ENCODE data around the gene CFAP43.
"Not testable (repeated sequence)": the region's sequence is repeated elsewhere in the genome, so short reads cannot be mapped to it uniquely, and the experiment has no call there.

CFAP43 gene

GRCh38 chr10:104233817-104234216 lies 1.7 kb upstream of the CFAP43 start:
- DNase-seq (ENCODE audit: low read depth in 1 of 2, low spot score in 1 of 2): no peak

- DNase-seq (ENCODE audit: low read depth in 1 of 2, low spot score in 1 of 2): no peak
Observed at GRCh38 chr10:104232613-104233102, 494 bp upstream of the CFAP43 start.

GRCh38 chr10:104230490-104230889 lies 1.7 kb downstream of the CFAP43 start:
- DNase-seq (ENCODE audit: low read depth in 1 of 2, low spot score in 1 of 2): no peak

- DNase-seq (ENCODE audit: low read depth in 1 of 2, low spot score in 1 of 2): no peak
Observed at GRCh38 chr10:104223304-104223703, 8.9 kb downstream of the CFAP43 start.

- no peak for DNase-seq (ENCODE audit: low read depth in 1 of 2, low spot score in 1 of 2)
Observed at GRCh38 chr10:104220522-104220921, 11.6 kb downstream of the CFAP43 start.

- no peak for DNase-seq (ENCODE audit: low read depth in 1 of 2, low spot score in 1 of 2)
Observed at GRCh38 chr10:104218751-104219150, 13.4 kb downstream of the CFAP43 start.

- no peak for DNase-seq (ENCODE audit: low read depth in 1 of 2, low spot score in 1 of 2)
Observed at GRCh38 chr10:104216631-104217030, 15.5 kb downstream of the CFAP43 start.

GRCh38 chr10:104209575-104210198 lies 22.5 kb downstream of the CFAP43 start:
- DNase-seq (ENCODE audit: low read depth in 1 of 2, low spot score in 1 of 2): no peak

GRCh38 chr10:104208730-104209129 lies 23.4 kb downstream of the CFAP43 start:
- no peak for DNase-seq (ENCODE audit: low read depth in 1 of 2, low spot score in 1 of 2)

GRCh38 chr10:104202231-104202630 lies 29.9 kb downstream of the CFAP43 start:
- DNase-seq (ENCODE audit: low read depth in 1 of 2, low spot score in 1 of 2): no peak

GRCh38 chr10:104201636-104202035 lies 30.5 kb downstream of the CFAP43 start:
- DNase-seq (ENCODE audit: low read depth in 1 of 2, low spot score in 1 of 2): no peak

GRCh38 chr10:104199567-104199966 lies 32.6 kb downstream of the CFAP43 start:
- no peak for DNase-seq (ENCODE audit: low read depth in 1 of 2, low spot score in 1 of 2)

- DNase-seq (ENCODE audit: low read depth in 1 of 2, low spot score in 1 of 2): no peak
Observed at GRCh38 chr10:104197364-104197763, 34.8 kb downstream of the CFAP43 start.

- no peak for DNase-seq (ENCODE audit: low read depth in 1 of 2, low spot score in 1 of 2)
Observed at GRCh38 chr10:104195706-104196105, 36.5 kb downstream of the CFAP43 start.

- no peak for DNase-seq (ENCODE audit: low read depth in 1 of 2, low spot score in 1 of 2)
Observed at GRCh38 chr10:104193787-104194186, 38.4 kb downstream of the CFAP43 start.

- DNase-seq (ENCODE audit: low read depth in 1 of 2, low spot score in 1 of 2): no peak
Observed at GRCh38 chr10:104190695-104191094, 41.5 kb downstream of the CFAP43 start.

- no peak for DNase-seq (ENCODE audit: low read depth in 1 of 2, low spot score in 1 of 2)
Observed at GRCh38 chr10:104183682-104184081, 48.5 kb downstream of the CFAP43 start.

GRCh38 chr10:104174136-104174535 lies 58.0 kb downstream of the CFAP43 start:
- not testable (repeated sequence) for DNase-seq (ENCODE audit: low read depth in 1 of 2, low spot score in 1 of 2)

- no peak for DNase-seq (ENCODE audit: low read depth in 1 of 2, low spot score in 1 of 2)
Observed at GRCh38 chr10:104170610-104171254, 61.4 kb downstream of the CFAP43 start.

GRCh38 chr10:104155591-104155990 lies 76.6 kb downstream of the CFAP43 start:
- no peak for DNase-seq (ENCODE audit: low read depth in 1 of 2, low spot score in 1 of 2)

GRCh38 chr10:104151737-104152136 lies 80.4 kb downstream of the CFAP43 start:
- DNase-seq (ENCODE audit: low read depth in 1 of 2, low spot score in 1 of 2): no peak

- DNase-seq (ENCODE audit: low read depth in 1 of 2, low spot score in 1 of 2): no peak
Observed at GRCh38 chr10:104150139-104150538, 82.0 kb downstream of the CFAP43 start.

- no peak for DNase-seq (ENCODE audit: low read depth in 1 of 2, low spot score in 1 of 2)
Observed at GRCh38 chr10:104146882-104147281, 85.3 kb downstream of the CFAP43 start.

Measured in activated T-helper 1 cell treated with anti-CD3 and anti-CD28 coated beads, Interleukin-2, amount 50 U/mL, for 16 hours (primary cell).